B cell (primary cell): ENCODE data around the gene ADAP1. TPM values are rescaled to one million over a fixed set of nuclear protein-coding genes. Genes with fewer than 3 reads are reported as not detected.

Experiments
- ATAC-seq: fragments of 200-7000 bp; cut with Tn5 transposase; one replicate; pipeline ENCODE4 v1.10.0; 2021; ENCODE audit warnings: low read depth, mild to moderate bottlenecking, moderate number of reproducible peaks, moderate library complexity
- CTCF ChIA-PET: fragments of 350-600 bp; sonication (Branson Sonifier 250); formaldehyde crosslinking; loops from one replicate; lab custom pipeline; 2021; ENCODE audit warnings: antibody characterized with exemption, inconsistent platforms; lab: Charles Lee
- POLR2A ChIA-PET: fragments of 350-600 bp; sonication (Branson Sonifier 250); formaldehyde crosslinking; loops from one replicate; lab custom pipeline; 2021; ENCODE audit warnings: antibody characterized with exemption; lab: Charles Lee
- DNase-seq: peaks from one replicate; pipeline ENCODE4 v3.0.0; 2013
- H2AFZ ChIP-seq: 2 replicates; pipeline ENCODE4 v1.6.1; 2012; ENCODE audit warnings: mild to moderate bottlenecking, low read depth, low read length; ENCODE audit not compliant: insufficient read depth, poor library complexity, severe bottlenecking
- H3K27ac ChIP-seq, 2 donors: 1 replicate in 1 of 2; 2 replicates in 1 of 2; pipeline ENCODE4 v1.5.1; 2012 to 2013; ENCODE audit warnings: low read length in 2 of 2, mild to moderate bottlenecking in 2 of 2, moderate library complexity in 1 of 2
- H3K27me3 ChIP-seq, 4 experiments: fragments of 200-600 bp in 1 of 4; sonication (generic) in 1 of 4; replicated peaks in 1 of 4; 1 replicate in 2 of 4; 2 replicates in 2 of 4; pipeline versions ENCODE4 v1.6.1 to v1.7.0; 2013 to 2016; ENCODE audit warnings: low read length in 3 of 4, mild to moderate bottlenecking in 2 of 4, mixed read lengths in 1 of 4, moderate library complexity in 1 of 4; ENCODE audit not compliant: insufficient read depth in 4 of 4, control insufficient read depth in 3 of 4; ENCODE audit errors: control extremely low read depth in 1 of 4
- H3K36me3 ChIP-seq, 2 experiments: replicated peaks in 1 of 2; 1 replicate in 1 of 2; 2 replicates in 1 of 2; pipeline versions ENCODE4 v1.6.1 to v1.7.1; 2013; ENCODE audit warnings: low read length in 1 of 2; ENCODE audit not compliant: insufficient read depth in 2 of 2, control insufficient read depth in 1 of 2; ENCODE audit errors: control extremely low read depth in 1 of 2, extremely low read depth in 1 of 2
- H3K4me1 ChIP-seq, 2 donors: fragments of 200-600 bp in 1 of 2; sonication (generic) in 1 of 2; 1 replicate in 1 of 2; 2 replicates in 1 of 2; pipeline versions ENCODE4 v1.5.1 to v1.6.1; 2013 to 2017; ENCODE audit warnings: low read length in 2 of 2; ENCODE audit not compliant: control insufficient read depth in 2 of 2, insufficient read depth in 2 of 2
- H3K4me2 ChIP-seq: replicated peaks from 2 replicates; pipeline ENCODE3; 2012; ENCODE audit warnings: mild to moderate bottlenecking, low read depth, low read length; ENCODE audit not compliant: poor library complexity, severe bottlenecking
- H3K4me3 ChIP-seq, 5 experiments: fragments of 200-600 bp in 1 of 5; sonication (generic) in 1 of 5; 1 replicate in 3 of 5; 2 replicates in 2 of 5; pipeline versions ENCODE4 v1.5.1 to v1.7.0; 2011 to 2016; ENCODE audit warnings: low read length in 4 of 5, mild to moderate bottlenecking in 4 of 5, low read depth in 2 of 5, control low read depth in 1 of 5, moderate library complexity in 1 of 5; ENCODE audit not compliant: insufficient read depth in 1 of 5; ENCODE audit errors: control extremely low read depth in 1 of 5, extremely low read depth in 1 of 5
- H3K79me2 ChIP-seq: fragments of 200-600 bp; sonication (generic); one replicate; pipeline ENCODE4 v1.6.0; 2016; ENCODE audit warnings: low read length; ENCODE audit not compliant: control insufficient read depth, insufficient read depth
- H3K9ac ChIP-seq: fragments of 200-600 bp; sonication (generic); 2 replicates; pipeline ENCODE4 v1.6.1; 2017; ENCODE audit warnings: mild to moderate bottlenecking, low read length, moderate library complexity
- H3K9me3 ChIP-seq, 3 donors: one replicate each; pipeline versions ENCODE4 v1.6.1 to v1.7.1; 2013; ENCODE audit warnings: low read length in 2 of 3; ENCODE audit not compliant: control insufficient read depth in 2 of 3, insufficient read depth in 1 of 3; ENCODE audit errors: control extremely low read depth in 1 of 3
- H4K20me1 ChIP-seq: 2 replicates; pipeline ENCODE4 v1.6.0; 2012; ENCODE audit warnings: mild to moderate bottlenecking, low read length; ENCODE audit not compliant: insufficient read depth, control insufficient read depth, poor library complexity, severe bottlenecking
- H3K27ac Mint-ChIP-seq: one replicate; pipeline ENCODE4 v1.8.0; 2021; ENCODE audit warnings: mixed read lengths
- H3K27me3 Mint-ChIP-seq: one replicate; pipeline ENCODE4 v1.8.0; 2021; ENCODE audit warnings: mixed read lengths
- H3K4me1 Mint-ChIP-seq: one replicate; pipeline ENCODE4 v1.8.0; 2021; ENCODE audit warnings: mixed read lengths
- H3K4me3 Mint-ChIP-seq: one replicate; pipeline ENCODE4 v1.8.0; 2021; ENCODE audit warnings: mixed read lengths
- H3K9me3 Mint-ChIP-seq: one replicate; pipeline ENCODE4 v1.8.0; 2022; ENCODE audit warnings: mixed read lengths; ENCODE audit not compliant: insufficient read depth
- EZH2 ChIP-seq: IDR thresholded peaks from 2 replicates; pipeline ENCODE4 v1.6.1; 2012; ENCODE audit warnings: borderline replicate concordance, low read depth, mild to moderate bottlenecking, moderate library complexity, low read length; ENCODE audit not compliant: insufficient read depth, poor library complexity, severe bottlenecking
- WGBS: methylation state at CpG from one replicate; pipeline ENCODE4 v1.1.5; 2013; ENCODE audit warnings: missing lambda C conversion rate; ENCODE audit not compliant: insufficient coverage; 5-methylcytosine and 5-hydroxymethylcytosine counted together
- intact Hi-C: fragments of 100-400 bp; cut with micrococcal nuclease; formaldehyde crosslinking; loops from one replicate; pipeline ENCODE4 v1.10.0; 2022
- polyA plus RNA-seq: library from polyadenylated mRNA; depleted of rRNA; stranded (reverse); fragments of >200 nt; gene quantifications from 2 replicates; pipeline ENCODE4 v1.2.3, GENCODE V29; 2012
- total RNA-seq, 2 donors: library from RNA; stranded (reverse); fragments of 120-200 nt in 1 of 2; gene quantifications; 1 replicate in 1 of 2; 2 replicates in 1 of 2; pipeline versions ENCODE4 v1.2.3 to v1.2.4, GENCODE V29; 2013 to 2022
- TF ChIP-seq, protein P1 (sequence below): fragments of 200-600 bp; IDR thresholded peaks from one replicate; pipeline ENCODE4 v1.8.0; 2022; ENCODE audit warnings: antibody characterized with exemption, mild to moderate bottlenecking

Gene ADAP1
- total and polyA plus RNA-seq, 2 donors (not counting 1 experiment from before 2014, with no cell fraction given): 10.8 to 12.9 TPM

GRCh38 chr7:871900-872537, 82.5 kb downstream of the ADAP1 start:
- peak; percentile 10 for DNase-seq
- H2AFZ ChIP-seq: no peak overlapping the region
- over 99% methylated on average over 9 of the region's 14 CpGs for WGBS
- no peak overlapping the region for H3K27ac Mint-ChIP-seq
- no peaks in the 10 kb centered on the region for H3K27me3 Mint-ChIP-seq
- no peaks in the 10 kb centered on the region for H3K9me3 Mint-ChIP-seq
- H4K20me1 ChIP-seq: no peaks in the 10 kb centered on the region
- H3K9me3 ChIP-seq: peaks cover 0 to 7% (median 0%) of the 10 kb centered on the region in 3 donors
- no peaks in the 10 kb centered on the region for H3K27me3 ChIP-seq
- TF ChIP-seq, protein P1, sequence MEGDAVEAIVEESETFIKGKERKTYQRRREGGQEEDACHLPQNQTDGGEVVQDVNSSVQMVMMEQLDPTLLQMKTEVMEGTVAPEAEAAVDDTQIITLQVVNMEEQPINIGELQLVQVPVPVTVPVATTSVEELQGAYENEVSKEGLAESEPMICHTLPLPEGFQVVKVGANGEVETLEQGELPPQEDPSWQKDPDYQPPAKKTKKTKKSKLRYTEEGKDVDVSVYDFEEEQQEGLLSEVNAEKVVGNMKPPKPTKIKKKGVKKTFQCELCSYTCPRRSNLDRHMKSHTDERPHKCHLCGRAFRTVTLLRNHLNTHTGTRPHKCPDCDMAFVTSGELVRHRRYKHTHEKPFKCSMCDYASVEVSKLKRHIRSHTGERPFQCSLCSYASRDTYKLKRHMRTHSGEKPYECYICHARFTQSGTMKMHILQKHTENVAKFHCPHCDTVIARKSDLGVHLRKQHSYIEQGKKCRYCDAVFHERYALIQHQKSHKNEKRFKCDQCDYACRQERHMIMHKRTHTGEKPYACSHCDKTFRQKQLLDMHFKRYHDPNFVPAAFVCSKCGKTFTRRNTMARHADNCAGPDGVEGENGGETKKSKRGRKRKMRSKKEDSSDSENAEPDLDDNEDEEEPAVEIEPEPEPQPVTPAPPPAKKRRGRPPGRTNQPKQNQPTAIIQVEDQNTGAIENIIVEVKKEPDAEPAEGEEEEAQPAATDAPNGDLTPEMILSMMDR: no peak
- no peak for TF ChIP-seq EZH2
- CTCF ChIA-PET: interaction anchor here (1.6 to 8.7 kb wide), 4 partner anchors 35 to 85 kb away, joined by 4 to 113 read pairs (median 12); no protein-coding TSS in a partner anchor
- no peak overlapping the region for H3K9ac ChIP-seq
- ATAC-seq: no peak
- H3K4me3 Mint-ChIP-seq: no peak overlapping the region
- H3K79me2 ChIP-seq: peaks cover 1% of the 10 kb centered on the region
- no peak overlapping the region for H3K4me3 ChIP-seq
- POLR2A ChIA-PET: no interaction called here
- peaks cover 14 to 19% of the 10 kb centered on the region in 2 donors for H3K4me1 ChIP-seq
- H3K36me3 ChIP-seq: peaks cover 0 to 37% of the 10 kb centered on the region in 2 experiments
- H3K4me1 Mint-ChIP-seq: peaks cover 14% of the 10 kb centered on the region
- H3K27ac ChIP-seq: no peak overlapping the region
- intact Hi-C loops: loop anchor here (2.0 to 5.0 kb wide), 2 partner anchors 40 to 549 kb away; partner anchors contain the start of gene SUN1
- H3K4me2 ChIP-seq: no peak overlapping the region

DNA sequence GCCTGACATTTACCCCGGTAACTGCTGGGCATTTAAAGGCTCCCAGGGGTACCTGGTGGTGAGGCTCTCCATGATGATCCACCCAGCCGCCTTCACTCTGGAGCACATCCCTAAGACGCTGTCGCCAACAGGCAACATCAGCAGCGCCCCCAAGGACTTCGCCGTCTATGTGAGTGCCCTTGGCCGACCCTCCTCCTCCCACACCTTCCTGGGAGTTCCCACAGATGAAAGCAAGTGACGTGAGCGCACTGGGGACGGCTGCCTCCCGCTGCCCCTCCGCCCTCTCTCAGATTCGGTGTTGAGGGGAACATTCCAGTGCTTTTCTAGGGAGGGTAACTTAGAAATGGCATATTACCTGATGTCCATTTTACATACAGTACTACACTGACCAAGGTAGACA, 85.1 kb downstream of the ADAP1 start:
- TF ChIP-seq, protein P1: no peak
- no peak for TF ChIP-seq EZH2
- no peak overlapping the region for H3K9ac ChIP-seq
- Mint-ChIP-seq H3K27me3 (no peaks in the 10 kb centered on the region), H3K9me3 (no peaks in the 10 kb centered on the region), H3K4me3 (no peak overlapping the region), H3K4me1 (peaks cover 11% of the 10 kb centered on the region), H3K27ac (no peak overlapping the region)
- H3K79me2 ChIP-seq: no peaks in the 10 kb centered on the region
- no peak overlapping the region for H3K4me2 ChIP-seq
- intact Hi-C loops: no loop called here
- H4K20me1 ChIP-seq: no peaks in the 10 kb centered on the region
- no peak overlapping the region for H2AFZ ChIP-seq
- DNase-seq: no peak
- 95% methylated on average over 8 of the region's 14 CpGs for WGBS
- H3K27ac ChIP-seq: no peak overlapping the region
- H3K27me3 ChIP-seq: no peaks in the 10 kb centered on the region
- POLR2A ChIA-PET: no interaction called here
- peaks cover 0 to 55% of the 10 kb centered on the region in 2 experiments for H3K36me3 ChIP-seq
- no peaks in the 10 kb centered on the region for H3K9me3 ChIP-seq
- no peak for ATAC-seq
- CTCF ChIA-PET: interaction anchor here (8.7 kb wide), 1 partner anchor 82 kb away, joined by 113 read pairs; no protein-coding TSS in a partner anchor
- H3K4me3 ChIP-seq: no peak overlapping the region
- H3K4me1 ChIP-seq: peaks cover 10% of the 10 kb centered on the region in 2 donors
